Cortex of kidney (tissue), 1 donor: Measurements from ENCODE around the gene PCDHGA1.
"Not testable (repeated sequence)": the region's sequence is repeated elsewhere in the genome, so short reads cannot be mapped to it uniquely, and the experiment has no call there.

ENCODE experiments used
- DNase-seq: peaks from one replicate; lab custom pipeline; 2025; lab: John Stamatoyannopoulos, UW

Gene PCDHGA1

GRCh38 chr5:141383345-141383744 lies 53.0 kb downstream of the PCDHGA1 start:
- no peak for DNase-seq

DNA sequence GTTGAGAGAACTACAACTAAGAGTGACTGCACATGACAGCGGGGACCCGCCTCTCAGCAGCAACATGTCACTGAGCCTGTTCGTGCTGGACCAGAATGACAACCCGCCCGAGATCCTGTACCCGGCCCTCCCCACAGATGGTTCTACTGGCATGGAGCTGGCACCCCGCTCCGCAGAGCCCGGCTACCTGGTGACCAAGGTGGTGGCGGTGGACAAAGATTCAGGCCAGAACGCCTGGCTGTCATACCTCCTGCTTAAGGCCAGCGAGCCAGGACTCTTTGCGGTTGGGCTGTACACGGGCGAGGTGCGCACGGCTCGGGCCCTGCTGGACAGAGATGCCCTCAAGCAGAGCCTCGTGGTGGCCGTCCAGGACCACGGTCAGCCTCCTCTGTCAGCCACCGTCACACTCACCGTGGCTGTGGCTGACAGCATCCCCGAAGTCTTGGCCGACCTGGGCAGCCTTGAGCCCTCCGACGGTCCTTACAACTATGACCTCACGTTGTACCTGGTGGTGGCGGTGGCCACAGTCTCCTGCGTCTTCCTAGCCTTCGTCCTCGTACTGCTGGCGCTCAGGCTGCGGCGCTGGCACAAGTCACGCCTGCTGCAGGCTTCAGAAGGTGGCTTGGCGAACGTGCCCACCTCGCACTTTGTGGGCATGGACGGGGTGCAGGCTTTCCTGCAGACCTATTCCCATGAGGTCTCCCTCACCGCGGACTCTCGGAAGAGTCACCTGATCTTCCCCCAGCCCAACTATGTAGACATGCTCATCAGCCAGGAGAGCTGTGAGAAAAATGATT lies 54.4 kb downstream of the PCDHGA1 start:
- no peak for DNase-seq

GRCh38 chr5:141387557-141388311 lies 57.4 kb downstream of the PCDHGA1 start, which contains the start of gene PCDHGB4:
TSS of gene PCDHGB4 (plus strand) at chr5:141387698. CDS start at chr5:141387885, 187 bp downstream.
- not testable (repeated sequence) for DNase-seq

DNA sequence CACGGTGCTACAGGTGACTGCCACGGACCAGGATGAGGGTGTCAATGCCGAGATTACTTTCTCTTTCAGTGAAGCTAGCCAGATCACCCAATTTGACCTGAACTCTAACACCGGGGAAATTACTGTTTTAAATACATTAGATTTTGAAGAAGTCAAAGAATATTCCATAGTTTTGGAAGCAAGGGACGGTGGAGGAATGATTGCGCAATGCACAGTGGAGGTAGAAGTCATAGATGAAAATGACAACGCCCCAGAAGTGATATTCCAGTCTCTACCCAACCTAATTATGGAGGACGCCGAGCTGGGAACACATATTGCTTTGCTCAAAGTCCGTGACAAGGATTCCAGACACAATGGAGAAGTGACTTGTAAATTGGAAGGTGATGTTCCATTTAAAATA lies 58.3 kb downstream of the PCDHGA1 start:
- DNase-seq, result no peak

DNA sequence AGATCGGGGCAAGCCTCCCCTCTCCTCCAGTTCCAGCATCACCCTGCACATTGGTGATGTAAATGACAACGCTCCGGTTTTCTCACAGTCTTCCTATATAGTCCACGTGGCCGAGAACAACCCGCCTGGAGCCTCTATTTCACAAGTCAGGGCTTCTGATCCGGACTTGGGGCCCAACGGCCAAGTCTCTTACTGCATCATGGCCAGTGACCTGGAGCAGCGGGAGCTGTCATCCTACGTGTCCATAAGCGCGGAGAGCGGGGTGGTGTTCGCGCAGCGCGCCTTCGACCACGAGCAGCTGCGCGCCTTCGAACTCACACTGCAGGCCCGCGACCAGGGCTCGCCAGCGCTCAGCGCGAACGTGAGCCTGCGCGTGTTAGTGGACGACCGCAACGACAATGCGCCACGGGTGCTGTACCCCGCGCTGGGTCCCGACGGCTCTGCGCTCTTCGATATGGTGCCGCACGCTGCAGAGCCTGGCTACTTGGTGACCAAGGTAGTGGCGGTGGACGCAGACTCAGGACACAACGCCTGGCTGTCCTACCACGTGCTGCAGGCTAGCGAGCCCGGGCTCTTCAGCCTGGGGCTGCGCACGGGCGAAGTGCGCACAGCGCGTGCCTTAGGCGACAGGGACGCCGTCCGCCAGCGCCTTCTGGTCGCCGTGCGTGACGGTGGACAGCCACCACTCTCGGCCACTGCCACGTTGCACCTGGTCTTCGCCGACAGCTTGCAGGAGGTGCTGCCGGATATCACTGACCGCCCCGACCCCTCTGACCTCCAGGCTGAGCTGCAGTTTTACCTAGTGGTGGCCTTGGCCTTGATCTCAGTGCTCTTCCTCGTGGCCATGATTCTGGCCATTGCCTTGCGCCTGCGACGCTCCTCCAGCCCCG lies 59.1 kb downstream of the PCDHGA1 start:
- no peak for DNase-seq

- no peak for DNase-seq
These were observed 62.3 kb downstream of the PCDHGA1 start, which contains the start of gene PCDHGA8 for GRCh38 chr5:141392429-141393198. TSS of gene PCDHGA8 (plus strand) at chr5:141392633. CDS start at chr5:141392814, 181 bp downstream.

- DNase-seq, result no peak
These were observed 63.0 kb downstream of the PCDHGA1 start for GRCh38 chr5:141393267-141393666.

- DNase-seq, result not testable (repeated sequence)
These were observed 64.3 kb downstream of the PCDHGA1 start for GRCh38 chr5:141394401-141395187.

DNA sequence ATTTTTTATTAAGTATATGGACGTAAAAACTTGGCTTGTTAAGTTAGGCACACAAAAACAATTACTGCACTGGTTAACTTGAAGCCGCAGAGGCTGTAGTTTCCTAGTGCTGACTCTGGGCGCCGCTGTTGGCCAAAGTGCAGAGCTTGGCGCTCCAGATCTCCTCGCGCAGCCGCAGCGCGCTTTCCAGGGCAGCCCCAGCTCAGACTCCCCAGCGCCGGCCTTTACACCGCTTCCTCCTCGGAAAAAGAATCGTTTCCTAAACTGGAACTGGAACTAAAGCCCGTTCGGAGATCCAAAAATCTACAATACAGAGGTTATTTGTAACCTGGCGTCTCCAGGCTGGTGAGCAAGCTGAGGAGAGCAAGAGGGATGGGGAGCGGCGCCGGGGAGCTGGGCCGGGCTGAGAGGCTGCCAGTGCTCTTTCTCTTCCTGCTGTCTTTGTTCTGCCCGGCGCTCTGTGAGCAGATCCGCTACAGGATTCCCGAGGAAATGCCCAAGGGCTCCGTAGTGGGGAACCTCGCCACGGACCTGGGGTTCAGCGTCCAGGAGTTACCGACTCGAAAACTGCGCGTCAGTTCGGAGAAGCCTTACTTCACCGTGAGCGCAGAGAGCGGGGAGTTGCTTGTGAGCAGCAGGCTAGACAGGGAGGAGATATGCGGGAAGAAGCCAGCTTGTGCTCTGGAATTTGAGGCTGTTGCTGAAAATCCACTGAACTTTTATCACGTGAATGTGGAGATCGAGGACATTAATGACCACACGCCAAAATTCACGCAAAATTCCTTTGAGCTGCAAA lies 67.6 kb downstream of the PCDHGA1 start, which contains the start of gene PCDHGB5:
Gene PCDHGB5 (plus strand): TSS at position 192 of the 796 bp plus-strand sequence. CDS start 181 bp downstream, at position 373.
- DNase-seq, result not testable (repeated sequence)

DNA sequence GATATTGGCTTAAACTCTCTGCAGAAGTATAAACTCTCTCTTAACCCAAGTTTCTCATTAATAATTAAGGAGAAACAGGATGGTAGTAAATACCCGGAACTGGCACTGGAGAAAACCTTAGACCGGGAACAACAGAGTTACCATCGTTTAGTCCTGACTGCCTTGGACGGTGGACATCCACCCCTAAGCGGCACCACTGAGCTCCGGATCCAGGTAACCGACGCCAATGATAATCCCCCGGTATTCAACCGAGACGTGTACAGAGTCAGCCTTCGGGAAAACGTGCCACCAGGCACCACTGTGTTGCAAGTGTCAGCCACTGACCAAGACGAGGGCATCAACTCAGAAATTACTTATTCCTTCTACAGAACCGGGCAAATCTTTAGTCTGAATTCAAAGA lies 68.3 kb downstream of the PCDHGA1 start:
- DNase-seq, result no peak

GRCh38 chr5:141399555-141400258 lies 69.4 kb downstream of the PCDHGA1 start:
- no peak for DNase-seq

GRCh38 chr5:141402553-141403243 lies 72.4 kb downstream of the PCDHGA1 start, which contains the start of gene PCDHGA9:
TSS of gene PCDHGA9 (plus strand) at chr5:141402778. CDS start at chr5:141402953, 175 bp downstream.
- DNase-seq, result no peak

DNA sequence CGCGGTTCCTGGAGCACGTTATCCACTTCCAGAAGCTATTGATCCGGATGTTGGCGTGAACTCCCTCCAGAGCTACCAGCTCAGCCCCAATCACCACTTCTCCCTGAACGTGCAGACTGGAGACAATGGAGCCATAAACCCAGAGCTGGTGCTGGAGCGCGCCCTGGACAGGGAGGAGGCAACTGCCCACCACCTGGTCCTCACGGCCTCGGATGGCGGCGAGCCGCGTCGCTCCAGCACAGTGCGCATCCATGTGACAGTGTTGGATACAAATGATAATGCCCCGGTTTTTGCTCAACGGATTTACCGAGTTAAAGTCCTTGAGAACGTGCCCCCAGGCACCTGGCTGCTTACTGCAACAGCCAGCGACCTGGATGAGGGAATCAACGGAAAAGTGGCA lies 73.1 kb downstream of the PCDHGA1 start:
- no peak for DNase-seq

DNA sequence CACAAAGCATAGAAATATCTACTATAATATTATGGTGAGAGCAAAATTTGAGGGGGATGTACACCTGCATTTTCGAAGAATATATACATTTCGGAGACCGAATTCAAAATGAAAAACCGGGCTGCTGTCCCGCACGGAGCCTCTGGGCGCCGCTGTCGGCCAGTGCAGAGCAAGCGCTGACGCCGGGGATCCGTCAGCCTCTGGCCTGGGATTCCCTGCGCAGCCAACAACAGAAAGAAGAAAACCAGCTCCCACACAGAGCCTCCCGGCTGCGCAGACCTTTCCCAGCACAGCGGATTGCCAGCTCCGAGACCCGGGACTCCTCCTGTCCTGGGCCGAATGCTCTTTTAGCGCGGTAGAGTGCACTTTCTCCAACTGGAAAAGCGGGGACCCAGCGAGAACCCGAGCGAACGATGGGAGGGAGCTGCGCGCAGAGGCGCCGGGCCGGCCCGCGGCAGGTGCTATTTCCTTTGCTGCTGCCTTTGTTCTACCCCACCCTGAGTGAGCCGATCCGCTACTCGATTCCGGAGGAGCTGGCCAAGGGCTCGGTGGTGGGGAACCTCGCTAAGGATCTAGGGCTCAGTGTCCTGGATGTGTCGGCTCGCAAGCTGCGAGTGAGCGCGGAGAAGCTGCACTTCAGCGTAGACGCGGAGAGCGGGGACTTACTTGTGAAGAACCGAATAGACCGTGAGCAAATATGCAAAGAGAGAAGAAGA lies 77.6 kb downstream of the PCDHGA1 start, which contains the start of gene PCDHGB6:
Gene PCDHGB6 (plus strand): TSS at position 232 of the 716 bp plus-strand sequence. CDS start 182 bp downstream, at position 414.
- not testable (repeated sequence) for DNase-seq

DNA sequence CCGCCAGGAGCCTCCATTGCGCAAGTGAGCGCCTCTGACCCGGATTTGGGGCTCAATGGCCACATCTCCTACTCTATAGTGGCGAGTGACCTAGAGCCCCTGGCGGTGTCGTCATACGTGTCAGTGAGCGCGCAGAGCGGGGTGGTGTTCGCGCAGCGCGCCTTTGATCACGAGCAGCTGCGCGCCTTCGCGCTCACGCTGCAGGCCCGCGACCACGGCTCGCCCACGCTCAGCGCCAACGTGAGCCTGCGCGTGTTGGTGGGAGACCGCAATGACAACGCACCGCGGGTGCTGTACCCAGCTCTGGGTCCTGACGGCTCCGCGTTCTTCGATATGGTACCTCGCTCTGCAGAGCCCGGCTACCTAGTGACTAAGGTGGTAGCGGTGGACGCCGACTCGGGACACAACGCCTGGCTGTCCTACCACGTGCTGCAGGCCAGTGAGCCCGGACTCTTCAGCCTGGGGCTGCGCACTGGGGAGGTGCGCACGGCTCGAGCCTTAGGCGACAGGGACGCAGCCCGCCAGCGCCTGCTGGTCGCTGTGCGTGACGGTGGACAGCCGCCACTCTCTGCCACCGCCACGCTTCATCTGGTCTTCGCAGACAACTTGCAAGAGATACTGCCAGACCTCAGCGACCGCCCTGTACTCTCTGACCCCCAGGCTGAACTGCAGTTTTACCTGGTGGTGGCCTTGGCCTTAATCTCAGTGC lies 79.4 kb downstream of the PCDHGA1 start:
- DNase-seq, result no peak

DNA sequence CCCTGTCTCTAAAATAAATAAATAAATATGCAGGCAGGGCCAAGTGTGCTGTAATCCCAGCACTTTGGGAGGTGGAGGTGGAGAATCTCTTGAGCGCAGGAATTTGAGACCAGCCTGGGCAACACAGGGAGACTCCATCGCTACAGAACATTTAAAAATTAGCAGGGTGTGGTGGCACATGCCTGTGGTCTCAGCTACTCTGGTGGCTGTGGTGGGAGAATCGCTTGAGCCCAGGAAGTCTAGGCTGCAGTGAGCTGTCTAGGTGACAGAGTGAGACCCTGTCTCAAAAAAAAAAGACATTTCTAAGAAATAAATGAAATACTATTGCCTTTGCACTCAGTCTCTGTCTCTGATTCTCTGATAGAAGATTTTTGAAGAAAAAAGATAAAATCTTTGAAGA lies 81.3 kb downstream of the PCDHGA1 start:
- DNase-seq, result no peak
